Measurements from ENCODE around the gene IGF2BP2.

Gene IGF2BP2

DNA sequence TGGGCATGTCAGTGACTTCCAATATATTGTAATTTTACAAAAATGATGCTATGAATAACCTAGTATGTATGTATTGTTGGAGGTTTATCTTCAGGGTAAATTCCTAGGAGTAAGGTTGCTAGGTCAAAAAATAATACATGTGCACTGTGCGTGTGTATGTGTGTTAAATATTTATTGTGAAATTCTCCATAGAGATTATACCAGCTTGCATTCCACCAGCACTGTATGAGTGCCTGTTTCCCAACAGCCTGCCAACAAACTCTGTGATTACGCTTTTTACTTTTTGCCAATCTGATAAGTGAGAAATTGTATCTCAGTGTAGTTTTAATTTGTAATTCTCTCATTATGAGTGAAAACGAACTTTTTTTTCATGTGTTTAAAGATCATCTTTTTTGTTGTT, 12.6 kb upstream of the IGF2BP2 start:
- no peak for DNase-seq (ENCODE audit: low spot score)

- DNase-seq (ENCODE audit: low spot score), result no peak
Measured at GRCh38 chr3:185831990-185832389, 7.1 kb upstream of the IGF2BP2 start.

GRCh38 chr3:185831195-185831594, 6.4 kb upstream of the IGF2BP2 start:
- DNase-seq (ENCODE audit: low spot score), result peak; percentile 47

- DNase-seq (ENCODE audit: low spot score), result no peak
Measured at GRCh38 chr3:185830018-185830797, 5.4 kb upstream of the IGF2BP2 start.

DNA sequence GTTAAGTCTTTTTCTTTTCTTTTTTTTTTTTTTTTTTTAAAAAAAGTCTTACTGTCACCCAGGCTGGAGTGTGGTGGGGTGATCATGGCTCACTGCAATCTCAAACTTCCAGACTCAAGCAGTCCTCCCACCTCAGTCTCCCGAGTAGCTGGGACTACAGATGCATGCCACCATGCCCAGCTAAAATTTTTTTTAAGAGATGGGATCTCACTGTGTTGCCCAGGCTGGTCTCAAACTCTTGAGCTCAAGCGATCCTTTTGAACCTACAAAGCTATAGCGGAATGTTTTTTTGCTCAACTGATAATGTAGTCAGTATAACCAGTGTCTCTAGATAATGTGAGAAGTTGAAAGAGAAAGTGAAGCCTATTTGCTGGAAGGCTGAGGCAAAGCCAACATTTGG, 3.9 kb upstream of the IGF2BP2 start:
- no peak for DNase-seq (ENCODE audit: low spot score)

DNA sequence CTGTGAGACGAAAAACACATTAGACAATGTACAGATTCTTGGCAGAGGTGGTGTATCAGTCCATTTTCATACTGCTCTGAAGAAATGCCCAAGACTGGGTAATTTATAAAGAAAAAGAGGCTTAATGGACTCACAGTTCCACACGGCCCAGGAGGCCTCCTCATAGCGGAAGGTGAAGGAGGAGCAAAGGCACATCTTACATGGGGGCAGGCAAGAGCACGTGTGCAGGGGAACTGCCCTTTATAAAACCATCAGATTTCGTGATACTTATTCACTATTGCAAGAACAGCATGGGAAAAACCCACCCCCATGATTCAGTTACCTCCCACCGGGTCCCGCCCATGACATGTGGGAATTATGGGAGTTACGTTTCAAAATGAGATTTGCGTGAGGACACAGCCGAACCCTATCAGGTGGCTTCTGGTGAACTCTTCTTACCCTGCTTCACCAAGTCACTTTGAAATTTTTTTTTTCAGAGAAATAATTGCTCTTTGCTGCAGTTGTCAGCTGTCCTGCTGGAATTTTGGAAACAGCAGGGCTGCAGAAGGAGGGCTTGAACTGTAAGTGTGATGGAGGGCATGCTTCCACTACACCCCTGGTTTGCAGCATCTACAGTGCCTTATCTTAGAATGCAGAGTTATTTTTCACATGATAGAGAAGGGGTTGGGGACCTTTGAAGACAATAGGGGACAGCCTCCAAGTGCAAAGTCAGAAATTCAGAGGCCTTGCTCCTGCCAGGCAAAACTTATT, 2.9 kb upstream of the IGF2BP2 start:
- no peak for DNase-seq (ENCODE audit: low spot score)

DNA sequence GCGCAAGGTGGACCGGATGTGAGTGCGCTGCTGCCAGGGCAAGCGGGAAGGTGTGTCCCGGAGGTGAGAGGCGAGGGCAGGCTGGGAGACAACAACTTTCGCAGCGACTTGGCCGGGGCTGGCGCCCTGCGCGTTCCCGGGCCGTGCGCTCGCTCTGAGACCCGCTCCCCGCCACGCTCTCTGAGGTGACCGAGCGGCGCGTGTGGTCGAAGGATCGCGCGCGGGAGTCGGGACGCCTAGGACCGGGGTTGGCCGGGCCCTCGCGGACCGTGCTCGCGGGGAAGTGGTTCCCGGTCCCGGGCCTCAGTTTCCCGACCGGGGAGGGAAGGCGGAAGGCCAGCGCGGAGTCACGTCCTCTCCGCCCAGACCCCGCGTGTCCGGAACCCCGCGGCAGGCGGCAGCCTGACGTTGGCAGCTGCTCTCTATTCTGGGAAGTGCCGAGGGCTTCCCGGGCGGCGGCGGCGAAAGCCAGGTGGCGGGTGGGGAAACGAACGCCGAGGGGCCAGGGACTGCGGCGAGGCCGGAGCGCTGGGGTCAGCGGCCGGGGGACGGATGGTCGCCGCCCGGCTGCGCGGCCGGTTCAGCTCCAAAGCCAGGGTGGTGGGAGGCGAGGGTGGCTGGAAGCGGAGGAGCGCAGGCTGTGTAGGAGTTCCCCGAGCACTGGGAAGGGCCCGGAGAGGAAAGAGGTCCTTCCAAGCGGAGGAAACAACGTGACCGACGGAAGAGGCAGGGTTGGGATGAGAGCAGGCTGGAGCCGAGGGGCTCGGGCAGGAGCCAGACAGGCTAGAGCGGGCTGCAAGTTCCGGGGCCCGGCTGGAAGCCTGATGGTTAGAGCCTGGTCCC, 1.0 kb upstream of the IGF2BP2 start:
- DNase-seq (ENCODE audit: low spot score), result peak; percentile 83

GRCh38 chr3:185824051-185825005, 514 bp downstream of the IGF2BP2 start:
- DNase-seq (ENCODE audit: low spot score), result peak; percentile 29

- peak; percentile 49 for DNase-seq (ENCODE audit: low spot score)
Measured at GRCh38 chr3:185823078-185824044, 1.5 kb downstream of the IGF2BP2 start.

GRCh38 chr3:185822221-185823000, 2.4 kb downstream of the IGF2BP2 start:
- DNase-seq (ENCODE audit: low spot score), result peak; percentile 71

DNA sequence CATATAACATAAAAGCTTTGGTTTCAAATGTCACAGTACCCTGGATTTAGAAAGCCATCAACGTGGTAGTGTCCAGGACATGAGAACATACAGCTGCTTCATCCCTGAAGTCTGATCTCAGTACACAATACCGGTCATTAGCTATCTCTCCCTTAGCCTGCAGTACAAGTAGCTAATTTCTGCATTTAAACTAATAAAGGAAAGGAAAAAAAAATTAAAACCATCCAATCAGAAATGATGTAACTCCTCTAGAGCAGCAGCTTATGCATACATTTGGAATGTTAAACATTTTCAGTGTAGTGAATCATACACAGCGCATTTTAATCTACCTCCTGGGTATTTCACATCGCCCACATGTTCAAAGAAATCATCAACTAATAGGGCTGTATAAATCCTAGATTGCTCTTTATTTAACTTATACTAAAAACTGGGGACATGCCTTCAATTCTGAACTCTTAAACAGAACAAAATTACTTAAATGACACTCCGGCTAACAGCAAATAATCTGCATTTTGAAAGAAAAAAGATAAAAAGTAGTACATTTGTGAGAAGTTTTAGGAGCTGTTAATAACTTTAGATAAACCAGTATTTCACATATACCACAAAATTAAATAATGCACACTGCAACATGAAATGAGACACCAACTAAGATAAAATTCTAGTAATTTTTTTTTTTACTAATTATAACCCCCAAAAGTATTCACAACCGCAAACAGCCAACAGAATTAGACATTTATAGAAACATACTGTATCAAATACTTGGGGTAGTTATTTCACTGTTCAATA, 3.7 kb downstream of the IGF2BP2 start:
- DNase-seq (ENCODE audit: low spot score), result peak; percentile 88

GRCh38 chr3:185818267-185818875, 6.5 kb downstream of the IGF2BP2 start:
- DNase-seq (ENCODE audit: low spot score), result peak; percentile 48

DNA sequence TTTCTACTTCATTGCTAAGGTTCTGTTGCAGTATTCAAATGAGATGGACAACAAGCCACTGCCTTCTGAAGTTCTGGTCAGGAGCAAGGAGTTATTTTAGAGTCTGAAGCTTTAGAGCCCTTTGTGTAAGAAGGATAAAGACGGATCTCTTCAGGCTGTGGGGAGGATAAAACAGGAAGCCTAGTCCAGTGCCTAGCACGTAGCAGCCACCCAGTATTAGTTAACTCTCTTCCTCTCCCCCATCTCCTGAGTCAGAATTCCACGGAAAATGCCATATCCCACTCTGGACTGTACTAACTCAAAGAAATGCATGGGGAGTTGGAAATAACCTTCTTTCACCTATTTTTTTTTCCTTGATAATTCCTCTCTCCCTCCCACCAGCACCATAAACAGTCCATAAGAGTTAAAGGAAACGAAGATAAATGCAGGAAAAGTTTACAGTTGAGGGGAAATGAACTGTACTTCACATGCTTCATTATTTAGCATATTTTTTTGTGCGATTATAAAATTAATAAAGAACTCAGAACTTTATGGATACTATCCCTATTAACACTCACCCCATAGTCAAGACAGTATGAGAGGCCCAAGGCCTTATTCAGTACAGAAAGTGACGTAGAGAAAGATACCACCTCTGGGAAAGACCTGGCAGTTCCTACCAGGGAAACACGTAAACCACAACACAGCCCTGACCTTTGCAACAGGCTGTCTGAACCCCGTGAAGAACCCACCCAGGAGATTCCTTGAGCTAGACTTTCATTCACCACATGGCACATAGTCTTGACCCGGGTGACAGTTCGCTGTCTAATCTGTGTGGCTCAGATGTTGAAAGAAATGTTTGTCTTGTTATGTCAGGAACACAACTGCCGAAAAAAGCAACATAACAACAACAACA, 9.2 kb downstream of the IGF2BP2 start:
- DNase-seq (ENCODE audit: low spot score), result peak; percentile 35

DNA sequence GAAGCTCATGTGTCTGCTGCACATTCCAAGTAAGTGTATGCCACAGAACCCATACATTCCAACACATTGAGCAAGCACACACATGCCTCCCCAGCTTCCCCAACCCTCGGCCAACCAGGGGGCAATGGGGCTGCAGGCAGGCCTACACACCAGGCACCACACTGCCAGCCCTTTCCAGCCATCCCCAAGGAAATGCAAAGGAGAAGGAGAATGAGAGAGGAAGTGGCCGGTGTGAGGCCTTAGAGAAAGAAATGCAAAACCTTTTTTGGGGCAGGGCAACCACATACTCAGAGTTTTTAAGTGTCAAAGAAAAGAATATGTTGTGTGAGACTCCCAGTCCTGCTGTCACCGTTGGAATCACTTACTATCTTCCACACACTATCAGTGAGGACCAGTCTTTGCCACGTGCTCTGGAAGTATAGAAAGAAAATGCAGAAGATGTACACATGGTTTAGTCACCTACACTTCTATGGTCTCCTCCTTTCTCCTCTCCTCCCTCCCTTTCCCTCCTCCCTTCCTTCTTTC, 11.1 kb downstream of the IGF2BP2 start:
- DNase-seq (ENCODE audit: low spot score), result peak; percentile 65

GRCh38 chr3:185813205-185813604, 11.6 kb downstream of the IGF2BP2 start:
- no peak for DNase-seq (ENCODE audit: low spot score)

DNA sequence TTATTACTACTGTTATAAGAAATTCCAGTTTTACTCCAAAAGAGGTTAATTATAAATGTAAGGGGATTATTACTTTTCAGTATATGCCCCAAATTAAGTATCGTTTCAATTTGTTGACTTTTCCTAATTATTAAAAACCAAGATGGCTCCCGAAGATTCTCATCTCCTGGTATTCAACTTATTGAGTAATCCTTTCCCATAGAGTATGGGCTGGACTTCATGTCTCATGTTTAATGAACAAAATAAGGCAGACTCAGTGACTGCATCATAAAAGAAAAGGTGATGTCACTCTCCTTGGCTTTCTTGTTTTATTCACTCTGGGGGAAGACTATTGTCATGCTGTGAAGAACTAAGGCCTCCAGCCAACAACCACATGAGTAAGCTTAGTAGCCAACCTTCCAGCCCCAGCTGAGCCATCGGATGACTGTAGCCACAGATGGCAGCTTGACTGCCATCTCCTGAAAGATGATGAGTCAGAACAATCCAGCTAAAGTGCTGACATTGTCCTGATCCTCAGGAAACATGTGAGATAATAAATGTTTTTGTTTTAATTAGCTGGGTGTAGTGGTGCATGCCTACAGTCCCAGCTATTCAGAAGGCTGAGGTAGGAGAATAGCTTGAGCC, 17.3 kb downstream of the IGF2BP2 start:
- peak; percentile 98 for DNase-seq (ENCODE audit: low spot score)

GRCh38 chr3:185798831-185799110, 26.1 kb downstream of the IGF2BP2 start:
- DNase-seq (ENCODE audit: low spot score), result peak; percentile 24

Measured in kidney tubule cell (primary cell).